Brain microvascular endothelial cell (primary cell): ENCODE measurements around the gene DMRT1.

ENCODE experiments used
- DNase-seq: peaks from one replicate; pipeline ENCODE4 v3.0.0-alpha.2; 2020
- H3K27ac ChIP-seq: fragments of 250-450 bp; sonication (Bioruptor Pico); 2 replicates; pipeline ENCODE4 v1.5.1; 2020; ENCODE audit warnings: mild to moderate bottlenecking, moderate library complexity
- H3K27me3 ChIP-seq: fragments of 250-450 bp; sonication (Bioruptor Pico); replicated peaks from 2 replicates; pipeline ENCODE4 v1.5.1; 2020; ENCODE audit warnings: mild to moderate bottlenecking
- H3K36me3 ChIP-seq: fragments of 250-450 bp; sonication (Bioruptor Pico); replicated peaks from 2 replicates; pipeline ENCODE4 v1.5.1; 2020; ENCODE audit warnings: mild to moderate bottlenecking
- H3K4me3 ChIP-seq: 2 replicates; pipeline ENCODE4 v1.5.1; 2011; ENCODE audit warnings: low read depth, mild to moderate bottlenecking, control low read depth, low read length, moderate library complexity
- in situ Hi-C: cut with HindIII; loops from 2 replicates; pipeline ENCODE4 v1.10.0; 2017; ENCODE audit warnings: low sequenced_read_pairs, low pct_ligation_motif_present
- TF ChIP-seq, protein P1 (sequence below): IDR thresholded peaks from 2 replicates; pipeline ENCODE4 v1.5.1; 2011; ENCODE audit warnings: low read depth, mild to moderate bottlenecking, moderate library complexity, low read length, control low read depth, inconsistent platforms; ENCODE audit errors: missing control alignments

The DMRT1 gene

DNA sequence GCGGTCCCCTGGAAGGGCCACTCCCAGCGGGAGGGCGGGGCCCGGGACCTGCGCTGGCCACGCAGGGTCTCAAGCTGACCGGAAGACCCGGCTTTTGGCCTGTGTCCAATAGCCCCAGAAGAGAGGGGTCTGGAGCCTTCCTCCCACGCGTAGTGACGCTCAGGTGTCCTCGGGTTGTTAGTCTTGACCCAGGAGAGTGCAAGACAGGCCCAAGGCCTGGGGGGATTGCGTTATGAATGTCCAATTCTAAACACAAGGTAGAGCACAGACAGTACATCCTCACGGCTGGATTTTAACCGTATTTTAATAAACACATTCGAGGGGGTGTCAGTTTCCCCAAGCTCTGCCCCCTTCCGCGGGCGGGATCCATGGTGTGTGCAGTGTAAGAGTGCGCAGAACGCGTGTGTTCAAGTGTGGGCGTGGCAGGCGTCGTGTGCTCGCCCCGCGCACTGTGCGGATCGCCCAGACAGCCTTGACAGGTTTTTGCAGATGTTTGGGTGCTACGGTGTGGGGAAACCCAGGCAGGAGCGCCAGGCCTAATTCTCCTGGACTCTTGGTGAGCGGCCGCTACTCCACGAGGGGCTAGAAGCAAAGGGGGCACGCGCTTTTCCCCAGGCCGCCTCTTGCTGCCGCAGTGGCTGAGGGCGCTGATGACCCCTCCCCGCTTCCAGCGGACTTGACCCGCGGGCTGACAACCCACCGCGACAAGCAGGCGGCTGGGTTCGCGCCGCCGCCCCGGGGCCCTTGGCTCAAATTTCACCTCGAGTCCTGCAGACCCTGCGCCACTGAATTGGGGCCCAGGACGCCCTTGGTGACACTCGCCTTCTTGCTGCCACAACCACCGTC, 128.9 kb downstream of the DMRT1 start:
- Histone ChIP-seq H3K27ac (no peak overlapping the region), H3K27me3 (peaks cover 90% of the 10 kb centered on the region), H3K4me3 (no peak overlapping the region), H3K36me3 (no peaks in the 10 kb centered on the region)
- in situ Hi-C loops: no loop called here
- TF ChIP-seq, protein P1, sequence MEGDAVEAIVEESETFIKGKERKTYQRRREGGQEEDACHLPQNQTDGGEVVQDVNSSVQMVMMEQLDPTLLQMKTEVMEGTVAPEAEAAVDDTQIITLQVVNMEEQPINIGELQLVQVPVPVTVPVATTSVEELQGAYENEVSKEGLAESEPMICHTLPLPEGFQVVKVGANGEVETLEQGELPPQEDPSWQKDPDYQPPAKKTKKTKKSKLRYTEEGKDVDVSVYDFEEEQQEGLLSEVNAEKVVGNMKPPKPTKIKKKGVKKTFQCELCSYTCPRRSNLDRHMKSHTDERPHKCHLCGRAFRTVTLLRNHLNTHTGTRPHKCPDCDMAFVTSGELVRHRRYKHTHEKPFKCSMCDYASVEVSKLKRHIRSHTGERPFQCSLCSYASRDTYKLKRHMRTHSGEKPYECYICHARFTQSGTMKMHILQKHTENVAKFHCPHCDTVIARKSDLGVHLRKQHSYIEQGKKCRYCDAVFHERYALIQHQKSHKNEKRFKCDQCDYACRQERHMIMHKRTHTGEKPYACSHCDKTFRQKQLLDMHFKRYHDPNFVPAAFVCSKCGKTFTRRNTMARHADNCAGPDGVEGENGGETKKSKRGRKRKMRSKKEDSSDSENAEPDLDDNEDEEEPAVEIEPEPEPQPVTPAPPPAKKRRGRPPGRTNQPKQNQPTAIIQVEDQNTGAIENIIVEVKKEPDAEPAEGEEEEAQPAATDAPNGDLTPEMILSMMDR: no peak
- DNase-seq: no peak

DNA sequence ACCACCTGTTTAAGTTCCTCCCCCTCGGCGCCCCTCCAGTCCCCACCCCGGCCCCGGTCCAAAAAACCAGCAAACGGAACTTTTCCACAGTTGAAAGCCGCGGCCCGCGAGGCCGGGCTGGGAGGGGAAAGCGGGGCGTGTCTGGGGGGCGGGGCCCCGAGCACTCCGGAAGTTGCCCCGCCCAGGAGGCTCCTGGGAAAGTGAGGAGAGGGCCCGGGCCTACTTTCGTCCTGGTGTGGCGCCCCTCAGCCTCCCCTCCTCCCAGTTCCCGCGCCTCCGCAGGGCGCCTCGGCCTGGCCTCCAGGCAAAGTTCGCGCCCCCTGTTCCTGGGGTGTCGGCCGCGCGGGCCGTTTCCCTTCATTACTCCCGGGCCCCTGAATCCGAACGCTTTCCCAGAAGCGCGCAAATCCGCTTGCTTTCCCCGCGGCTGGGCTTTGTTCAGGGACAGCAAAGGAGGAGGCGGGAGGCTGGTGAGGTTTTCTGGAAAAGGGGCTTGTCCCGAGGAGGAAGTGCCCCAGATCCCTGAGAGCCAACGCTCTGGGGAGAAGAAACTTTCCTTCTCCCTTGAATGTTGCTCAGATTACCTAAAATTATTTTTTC, 130.5 kb downstream of the DMRT1 start:
- H3K4me3 ChIP-seq: no peak overlapping the region
- no peak for DNase-seq

DNA sequence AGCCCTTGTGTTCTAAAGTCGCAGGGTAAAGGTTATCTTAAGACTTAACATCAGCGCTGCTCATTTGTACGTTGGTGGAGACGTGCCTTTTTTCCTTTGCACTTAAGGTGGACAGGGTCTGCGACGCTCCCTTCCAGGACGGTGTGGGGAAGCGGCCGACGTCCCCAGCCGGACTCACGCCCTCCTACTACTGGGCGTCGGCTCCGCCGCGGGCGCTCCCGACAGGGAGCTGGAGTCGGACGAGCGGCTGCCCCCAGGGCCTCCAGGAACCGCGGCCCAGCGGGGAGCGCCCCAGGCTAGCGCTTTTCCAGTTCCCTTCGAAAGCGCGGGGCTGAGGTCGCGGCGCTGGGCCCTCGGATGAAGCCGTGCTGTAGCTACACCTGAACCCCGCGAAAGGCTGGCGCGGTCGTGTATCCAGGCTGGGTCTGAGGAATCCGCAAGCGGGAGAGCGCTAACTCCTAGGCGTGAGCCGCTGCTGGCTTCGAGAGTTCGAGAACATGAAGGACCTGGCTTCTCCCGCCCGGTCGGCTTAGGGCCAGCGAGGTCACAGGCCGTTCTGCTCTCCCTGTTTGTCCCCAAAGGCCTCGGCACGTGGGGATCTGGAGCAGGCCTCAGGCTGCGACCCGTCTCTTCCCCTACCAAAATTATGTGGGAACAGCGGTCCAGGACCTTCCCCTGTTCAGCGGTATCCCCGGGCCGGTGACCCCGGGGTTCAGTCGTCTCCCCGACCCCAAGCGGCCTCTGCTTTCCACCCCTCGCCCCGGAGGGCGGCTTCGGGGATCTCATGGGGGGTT, 131.2 kb downstream of the DMRT1 start:
- Histone ChIP-seq H3K27me3 (peaks cover 93% of the 10 kb centered on the region), H3K27ac (no peak overlapping the region), H3K36me3 (no peaks in the 10 kb centered on the region), H3K4me3 (no peak overlapping the region)
- TF ChIP-seq, protein P1: no peak
- in situ Hi-C loops: no loop called here
- no peak for DNase-seq

More for the DNA sequence above, 130.5 kb downstream of the DMRT1 start:
- Histone ChIP-seq H3K27ac (no peak overlapping the region), H3K27me3 (peaks cover 93% of the 10 kb centered on the region), H3K36me3 (no peaks in the 10 kb centered on the region)
- TF ChIP-seq, protein P1: no peak
- in situ Hi-C loops: no loop called here

GRCh38 chr9:973295-973834, 131.9 kb downstream of the DMRT1 start:
- DNase-seq: no peak
- TF ChIP-seq, protein P1: no peak
- no peak overlapping the region for H3K4me3 ChIP-seq
- no peaks in the 10 kb centered on the region for H3K36me3 ChIP-seq
- in situ Hi-C loops: no loop called here
- H3K27me3 ChIP-seq: peaks cover 96% of the 10 kb centered on the region
- no peak overlapping the region for H3K27ac ChIP-seq

DNA sequence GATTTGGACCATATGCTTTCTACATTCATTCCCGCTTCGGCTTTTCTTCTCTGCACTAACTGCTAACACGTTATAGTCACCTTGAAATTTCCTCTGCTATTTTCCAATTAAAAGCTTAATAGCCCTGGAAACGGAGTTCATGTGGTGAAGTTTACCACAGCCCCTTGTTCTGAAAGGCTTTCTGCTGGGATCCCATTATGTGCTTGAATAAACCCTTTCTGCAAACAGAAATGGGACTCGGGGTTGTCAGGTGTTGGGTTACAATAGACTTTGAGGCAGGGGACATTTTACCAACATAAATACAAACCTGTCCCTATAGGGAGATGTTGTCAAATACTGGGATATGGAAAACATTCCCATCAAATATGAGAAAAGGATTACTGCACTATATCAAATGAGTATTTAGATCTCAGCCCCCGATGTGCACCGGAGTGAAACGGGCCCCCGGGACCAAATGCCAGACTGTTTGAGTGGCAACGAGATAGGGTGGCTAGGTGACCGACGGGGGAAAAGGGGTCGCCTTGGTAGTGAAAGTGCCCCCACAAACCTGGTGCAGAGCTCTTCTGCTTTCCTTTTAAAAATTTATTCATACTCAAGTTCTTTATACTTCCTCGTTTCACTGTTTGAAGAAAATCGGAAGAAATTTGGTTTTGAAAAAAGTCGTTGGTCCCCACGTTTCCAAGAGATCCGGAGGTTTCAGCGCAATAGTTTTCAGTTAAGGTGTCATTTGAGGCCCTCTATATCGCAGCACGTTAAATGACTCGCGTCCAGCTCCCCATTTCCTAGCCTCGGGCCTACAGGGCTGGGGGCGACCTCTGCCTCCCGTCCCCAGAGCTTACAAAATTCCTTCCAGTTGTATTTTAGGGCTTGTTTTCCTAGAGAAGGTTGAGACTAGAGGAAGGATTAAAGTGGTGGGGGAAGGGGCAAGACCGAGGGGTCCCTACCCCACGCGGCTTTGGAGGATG, 132.8 kb downstream of the DMRT1 start:
- Histone ChIP-seq H3K4me3 (no peak overlapping the region), H3K36me3 (no peaks in the 10 kb centered on the region), H3K27ac (no peak overlapping the region), H3K27me3 (peaks cover 96% of the 10 kb centered on the region)
- TF ChIP-seq, protein P1: no peak
- no peak for DNase-seq
- in situ Hi-C loops: no loop called here
